GM12873 (cell line): ENCODE measurements around the gene PRKCH.

ENCODE experiments used
- CTCF ChIP-seq: IDR thresholded peaks from 2 replicates; pipeline ENCODE4 v1.5.1; 2012; ENCODE audit warnings: low read depth, mild to moderate bottlenecking, moderate library complexity, low read length, control low read depth; ENCODE audit not compliant: insufficient read depth; ENCODE audit errors: missing control alignments

Gene PRKCH

GRCh38 chr14:61577506-61577931 lies 256.1 kb downstream of the PRKCH start:
- TF ChIP-seq CTCF = no peak

- TF ChIP-seq CTCF = no peak
Measured at GRCh38 chr14:61578745-61579144, 257.4 kb downstream of the PRKCH start.

GRCh38 chr14:61581340-61581739 lies 260.0 kb downstream of the PRKCH start:
- no peak for TF ChIP-seq CTCF

- no peak for TF ChIP-seq CTCF
Measured at GRCh38 chr14:61581955-61582615, 260.7 kb downstream of the PRKCH start.

GRCh38 chr14:61582815-61583214 lies 261.4 kb downstream of the PRKCH start:
- no peak for TF ChIP-seq CTCF

GRCh38 chr14:61584331-61584741 lies 263.0 kb downstream of the PRKCH start:
- no peak for TF ChIP-seq CTCF

- TF ChIP-seq CTCF = no peak
Measured at GRCh38 chr14:61585598-61586543, 264.5 kb downstream of the PRKCH start.
